HK-2 (cell line): Measurements from ENCODE around the gene TMEM238L.
A peak's percentile ranks its signal among the peaks of the same experiment; 100 is the strongest.

Experiments used
- DNase-seq: peaks from one replicate; pipeline ENCODE4 v3.0.0-alpha.2; 2018; ENCODE audit not compliant: unreplicated experiment

The TMEM238L gene

GRCh38 chr17:10773391-10773790 is 30.5 kb downstream of the TMEM238L start:
- DNase-seq = no peak

GRCh38 chr17:10772425-10773380 is 31.2 kb downstream of the TMEM238L start:
- peak; percentile 41 for DNase-seq

GRCh38 chr17:10771148-10771547 is 32.8 kb downstream of the TMEM238L start:
- no peak for DNase-seq

- no peak for DNase-seq
Measured at GRCh38 chr17:10769840-10770239, 34.1 kb downstream of the TMEM238L start.

GRCh38 chr17:10768750-10769251 is 35.1 kb downstream of the TMEM238L start:
- DNase-seq = no peak

- no peak for DNase-seq
Measured at GRCh38 chr17:10767232-10767631, 36.7 kb downstream of the TMEM238L start.

- no peak for DNase-seq
Measured at GRCh38 chr17:10762037-10762436, 41.9 kb downstream of the TMEM238L start.

GRCh38 chr17:10761281-10761680 is 42.6 kb downstream of the TMEM238L start:
- no peak for DNase-seq

- no peak for DNase-seq
Measured at GRCh38 chr17:10758062-10758461, 45.8 kb downstream of the TMEM238L start.

GRCh38 chr17:10757647-10758046 is 46.3 kb downstream of the TMEM238L start:
- DNase-seq = no peak

GRCh38 chr17:10757067-10757466 is 46.8 kb downstream of the TMEM238L start:
- no peak for DNase-seq

- DNase-seq = no peak
Measured at GRCh38 chr17:10756619-10757018, 47.3 kb downstream of the TMEM238L start.

GRCh38 chr17:10756185-10756584 is 47.7 kb downstream of the TMEM238L start:
- DNase-seq = no peak

GRCh38 chr17:10755592-10756127 is 48.2 kb downstream of the TMEM238L start:
- no peak for DNase-seq

GRCh38 chr17:10754861-10755591 is 48.9 kb downstream of the TMEM238L start:
- no peak for DNase-seq

- DNase-seq = peak; percentile 7
Measured at GRCh38 chr17:10754109-10754508, 49.8 kb downstream of the TMEM238L start.

GRCh38 chr17:10752696-10753095 is 51.2 kb downstream of the TMEM238L start:
- DNase-seq = no peak

GRCh38 chr17:10751563-10751962 is 52.3 kb downstream of the TMEM238L start:
- DNase-seq = no peak

- no peak for DNase-seq
Measured at GRCh38 chr17:10750210-10750609, 53.7 kb downstream of the TMEM238L start.

GRCh38 chr17:10748531-10749181 is 55.2 kb downstream of the TMEM238L start:
- no peak for DNase-seq

- no peak for DNase-seq
Measured at GRCh38 chr17:10745231-10745630, 58.7 kb downstream of the TMEM238L start.
